HepG2 (cell line): ENCODE measurements around the gene TBL2. TPM values are rescaled to one million over a fixed set of nuclear protein-coding genes. Genes with fewer than 3 reads are reported as not detected.

Experiments
- ASH2L ChIP-seq: fragments of 300-600, 200-600 bp; sonication (generic); IDR thresholded peaks from 2 replicates; pipeline ENCODE4 v1.7.0; 2017; ENCODE audit warnings: low read depth, mild to moderate bottlenecking, moderate library complexity, mixed read lengths, low read length; ENCODE audit not compliant: insufficient read length
- GATA4 ChIP-seq: sonication (generic); IDR thresholded peaks from 2 replicates; pipeline ENCODE4 v1.6.1; 2016; ENCODE audit warnings: antibody characterized with exemption, low read depth, borderline replicate concordance
- MYC ChIP-seq: sonication (generic); formaldehyde crosslinking; IDR thresholded peaks from 2 replicates; pipeline ENCODE4 v1.9.0; 2021; ENCODE audit warnings: missing genetic modification reagents, borderline replicate concordance
- MZF1 ChIP-seq: sonication (generic); formaldehyde crosslinking; IDR thresholded peaks from 2 replicates; pipeline ENCODE4 v1.8.1; 2023; ENCODE audit warnings: mild to moderate bottlenecking, missing genetic modification reagents, borderline replicate concordance
- NCOA1 ChIP-seq: sonication (generic); formaldehyde crosslinking; IDR thresholded peaks from 2 replicates; pipeline ENCODE4 v1.9.0; 2021; ENCODE audit warnings: missing genetic modification reagents
- PBX3 ChIP-seq: sonication (generic); formaldehyde crosslinking; IDR thresholded peaks from 2 replicates; pipeline ENCODE4 v1.8.1; 2023; ENCODE audit warnings: missing genetic modification reagents, inconsistent platforms, borderline replicate concordance
- PLSCR1 ChIP-seq: sonication (generic); formaldehyde crosslinking; IDR thresholded peaks from 2 replicates; pipeline ENCODE4 v1.5.0; 2020; ENCODE audit warnings: missing genetic modification reagents, mild to moderate bottlenecking, borderline replicate concordance
- POLR2AphosphoS5 ChIP-seq: IDR thresholded peaks from 2 replicates; pipeline ENCODE4 v1.6.1; 2012; ENCODE audit warnings: low read depth, low read length
- TBX2 ChIP-seq: sonication (generic); formaldehyde crosslinking; IDR thresholded peaks from 2 replicates; pipeline ENCODE4 v1.5.0; 2020; ENCODE audit warnings: missing genetic modification reagents, mild to moderate bottlenecking, borderline replicate concordance
- THRA ChIP-seq: sonication (generic); formaldehyde crosslinking; IDR thresholded peaks from 2 replicates; pipeline ENCODE4 v1.4.0; 2020; ENCODE audit warnings: missing genetic modification reagents, borderline replicate concordance
- ZBTB37 ChIP-seq: sonication (generic); formaldehyde crosslinking; IDR thresholded peaks from 2 replicates; pipeline ENCODE4 v1.4.0; 2020; ENCODE audit warnings: mild to moderate bottlenecking, missing genetic modification reagents
- ZBTB38 ChIP-seq: sonication (generic); formaldehyde crosslinking; IDR thresholded peaks from 2 replicates; pipeline ENCODE4 v1.5.1; 2020; ENCODE audit warnings: mild to moderate bottlenecking, missing genetic modification reagents
- ZNF274 ChIP-seq: sonication (generic); formaldehyde crosslinking; IDR thresholded peaks from 2 replicates; pipeline ENCODE4 v1.5.1; 2020; ENCODE audit warnings: mild to moderate bottlenecking, missing genetic modification reagents
- ZNF280B ChIP-seq: sonication (generic); formaldehyde crosslinking; IDR thresholded peaks from 2 replicates; pipeline ENCODE4 v1.5.0; 2020; ENCODE audit warnings: missing genetic modification reagents, mild to moderate bottlenecking, borderline replicate concordance
- ZSCAN12 ChIP-seq: sonication (generic); formaldehyde crosslinking; IDR thresholded peaks from 2 replicates; pipeline ENCODE4 v1.9.0; 2021; ENCODE audit warnings: mild to moderate bottlenecking, missing genetic modification reagents
- polyA plus RNA-seq, 8 experiments: library from polyadenylated mRNA; depleted of rRNA in 3 of 8; stranded (reverse) in 7 of 8; unstranded in 1 of 8; fragments of >200 nt; fragmentation: Illumina TruSeq in 4 of 8; extraction: Trizol in 4 of 8; gene quantifications; 2 replicates each; pipeline versions ENCODE4 v1.2.1 to v1.2.3, GENCODE V29; 2011 to 2016; ENCODE audit warnings: low read depth in 4 of 8, missing spikeins in 1 of 8, mixed read lengths in 1 of 8; ENCODE audit not compliant: insufficient read depth in 1 of 8
- total RNA-seq, 5 experiments: library from RNA; depleted of rRNA; stranded (reverse); fragments of >200 nt; fragmentation: Illumina TruSeq; extraction: Trizol; gene quantifications; 2 replicates each; pipeline ENCODE4 v1.2.3, GENCODE V29; 2016; ENCODE audit warnings: low read depth in 1 of 5
- TF ChIP-seq, protein P1 (sequence below), 2 experiments: sonication (generic) in 1 of 2; formaldehyde crosslinking in 1 of 2; IDR thresholded peaks; 2 replicates each; pipeline versions ENCODE4 v1.4.0 to v1.6.1; 2018 to 2020; ENCODE audit warnings: missing genetic modification reagents in 2 of 2, borderline replicate concordance in 1 of 2, low read depth in 1 of 2, mild to moderate bottlenecking in 1 of 2, missing biosample characterization in 1 of 2
- TF ChIP-seq, protein P2 (sequence below): sonication (generic); formaldehyde crosslinking; IDR thresholded peaks from 2 replicates; pipeline ENCODE4 v1.4.0; 2020; ENCODE audit warnings: low read depth, mild to moderate bottlenecking, missing genetic modification reagents

Gene TBL2
- total and polyA plus RNA-seq, 2 of the 13 experiments (the other 11 are each of a cell fraction or from before 2014, with no cell fraction given) = 43.4 to 47.2 TPM

DNA sequence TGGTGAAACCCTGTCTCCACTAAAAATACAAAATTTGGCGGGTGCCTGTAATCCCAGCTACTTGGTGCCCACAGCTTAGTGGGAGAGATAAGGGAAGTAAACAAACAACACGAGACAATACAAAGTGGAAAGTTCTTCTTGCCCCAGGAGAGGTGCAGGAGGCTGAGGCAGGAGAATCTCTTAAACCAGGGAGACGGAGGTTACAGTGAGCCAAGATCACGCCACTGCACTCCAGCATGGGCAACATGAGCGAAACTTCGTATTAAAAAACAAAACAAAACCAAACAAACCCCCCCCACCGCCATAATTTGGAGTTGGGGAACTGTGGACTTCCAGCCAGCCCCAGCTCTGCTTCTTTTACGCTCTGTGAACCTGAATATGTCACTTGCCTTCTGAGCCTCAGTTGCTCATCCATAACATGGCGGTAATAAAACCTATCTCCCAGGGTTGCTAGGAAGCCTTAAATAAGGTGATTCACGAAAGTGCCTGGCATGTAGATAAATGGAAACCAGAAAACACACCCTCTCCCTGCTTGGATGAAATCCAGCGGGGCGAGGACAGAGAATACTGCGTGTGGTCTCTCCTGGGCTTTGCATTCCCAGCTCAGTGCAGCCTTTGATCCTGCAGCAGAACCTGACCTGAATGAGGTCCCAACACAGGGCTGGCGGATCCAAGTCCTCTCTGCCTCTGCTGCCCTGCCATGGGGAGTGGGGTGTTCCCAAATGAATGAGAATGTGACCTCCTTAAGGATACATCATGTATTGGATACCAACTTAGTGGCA, 35.8 kb upstream of the TBL2 start (continued):
- TF ChIP-seq POLR2AphosphoS5 = no peak; the same call in none of the 2 replicates
- no peak for TF ChIP-seq NCOA1
- TF ChIP-seq, protein P1, sequence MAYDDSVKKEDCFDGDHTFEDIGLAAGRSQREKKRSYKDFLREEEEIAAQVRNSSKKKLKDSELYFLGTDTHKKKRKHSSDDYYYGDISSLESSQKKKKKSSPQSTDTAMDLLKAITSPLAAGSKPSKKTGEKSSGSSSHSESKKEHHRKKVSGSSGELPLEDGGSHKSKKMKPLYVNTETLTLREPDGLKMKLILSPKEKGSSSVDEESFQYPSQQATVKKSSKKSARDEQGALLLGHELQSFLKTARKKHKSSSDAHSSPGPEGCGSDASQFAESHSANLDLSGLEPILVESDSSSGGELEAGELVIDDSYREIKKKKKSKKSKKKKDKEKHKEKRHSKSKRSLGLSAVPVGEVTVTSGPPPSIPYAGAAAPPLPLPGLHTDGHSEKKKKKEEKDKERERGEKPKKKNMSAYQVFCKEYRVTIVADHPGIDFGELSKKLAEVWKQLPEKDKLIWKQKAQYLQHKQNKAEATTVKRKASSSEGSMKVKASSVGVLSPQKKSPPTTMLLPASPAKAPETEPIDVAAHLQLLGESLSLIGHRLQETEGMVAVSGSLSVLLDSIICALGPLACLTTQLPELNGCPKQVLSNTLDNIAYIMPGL (CRISPR knock-in tag; IDR thresholded peaks at IDR 0.05; ENCODE audit: borderline replicate concordance in 1 of 2, low read depth in 1 of 2) = no peak
- no peak for TF ChIP-seq GATA4
- peak; percentile 31; the same call in 1 of the 2 replicates for TF ChIP-seq ZBTB38 (CRISPR knock-in tag)
- TF ChIP-seq ZNF274 = no peak
- no peak for TF ChIP-seq PBX3 (CRISPR knock-in tag)
- TF ChIP-seq ZNF280B (CRISPR knock-in tag) = no peak
- no peak for TF ChIP-seq TBX2 (CRISPR knock-in tag)
- TF ChIP-seq MYC = peak; percentile 30; the same call in 1 of the 2 replicates
- TF ChIP-seq ASH2L = no peak
- no peak for TF ChIP-seq ZBTB37
- no peak for TF ChIP-seq PLSCR1
- TF ChIP-seq, protein P2, sequence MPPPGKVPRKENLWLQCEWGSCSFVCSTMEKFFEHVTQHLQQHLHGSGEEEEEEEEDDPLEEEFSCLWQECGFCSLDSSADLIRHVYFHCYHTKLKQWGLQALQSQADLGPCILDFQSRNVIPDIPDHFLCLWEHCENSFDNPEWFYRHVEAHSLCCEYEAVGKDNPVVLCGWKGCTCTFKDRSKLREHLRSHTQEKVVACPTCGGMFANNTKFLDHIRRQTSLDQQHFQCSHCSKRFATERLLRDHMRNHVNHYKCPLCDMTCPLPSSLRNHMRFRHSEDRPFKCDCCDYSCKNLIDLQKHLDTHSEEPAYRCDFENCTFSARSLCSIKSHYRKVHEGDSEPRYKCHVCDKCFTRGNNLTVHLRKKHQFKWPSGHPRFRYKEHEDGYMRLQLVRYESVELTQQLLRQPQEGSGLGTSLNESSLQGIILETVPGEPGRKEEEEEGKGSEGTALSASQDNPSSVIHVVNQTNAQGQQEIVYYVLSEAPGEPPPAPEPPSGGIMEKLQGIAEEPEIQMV (CRISPR knock-in tag) = 0 out of 2 replicates have a peak, but pooled peaks have one; percentile 50
- 0 out of 2 replicates have a peak, but pooled peaks have one; percentile 20 for TF ChIP-seq THRA
- no peak for TF ChIP-seq MZF1 (CRISPR knock-in tag)
- TF ChIP-seq ZSCAN12 (CRISPR knock-in tag) = no peak
